ENCODE measurements around the gene LCE7A. TPM values are rescaled to one million over a fixed set of nuclear protein-coding genes. Genes with fewer than 3 reads are reported as not detected.

The LCE7A gene
- total RNA-seq, 1 experiment from 2014 or later = not detected

- WGBS (ENCODE audit: extremely low coverage, insufficient read length, low lambda C conversion rate) = no CpG with 5 or more reads among the region's 1 CpG
- Histone ChIP-seq H3K79me2 (ENCODE audit: insufficient read depth, low read length) (no peaks in the 10 kb centered on the region), H2BK15ac (ENCODE audit: low read depth, low read length) (no peak overlapping the region), H2BK12ac (ENCODE audit: insufficient read length, low read depth, low read length) (no peak overlapping the region), H4K8ac (replicated peaks; ENCODE audit: insufficient read length, low read depth, low read length) (no peak overlapping the region), H3K23me2 (ENCODE audit: insufficient read length, low read depth, low read length, poor library complexity, severe bottlenecking) (no peaks in the 10 kb centered on the region), H3K9ac (ENCODE audit: extremely low read depth, insufficient read length, low read length) (no peak overlapping the region), H2BK20ac (ENCODE audit: low read depth, low read length, poor library complexity, severe bottlenecking) (no peak overlapping the region), H3K14ac (ENCODE audit: insufficient read depth, low read length) (no peak overlapping the region), H2AK5ac (ENCODE audit: insufficient read length, low read length) (no peak overlapping the region), H2AFZ (ENCODE audit: low read length) (no peak overlapping the region), H4K91ac (ENCODE audit: insufficient read length, low read depth, low read length) (no peak overlapping the region), H2BK120ac (ENCODE audit: low read depth, low read length, poor library complexity, severe bottlenecking) (no peak overlapping the region), H3K23ac (ENCODE audit: insufficient read length, low read depth, low read length) (no peak overlapping the region), H4K5ac (ENCODE audit: insufficient read length, low read depth, low read length) (no peak overlapping the region), H3T11ph (ENCODE audit: low read length) (no peak overlapping the region), H3K18ac (ENCODE audit: insufficient read length, low read depth, low read length) (no peak overlapping the region), H3K4me1 (ENCODE audit: insufficient read depth, low read length) (no peaks in the 10 kb centered on the region), H4K20me1 (ENCODE audit: control insufficient read depth, insufficient read depth, insufficient read length) (no peaks in the 10 kb centered on the region), H3K4me2 (ENCODE audit: insufficient read depth, insufficient read length, low read length) (no peak overlapping the region), H3K56ac (ENCODE audit: insufficient read length, low read depth, low read length) (no peak overlapping the region), H2BK5ac (ENCODE audit: insufficient read length, low read length) (no peak overlapping the region), H3K27me3 (ENCODE audit: insufficient read depth, low read length) (no peaks in the 10 kb centered on the region), H3K4ac (ENCODE audit: low read depth, low read length) (no peak overlapping the region), H3K27ac (ENCODE audit: insufficient read length, low read depth, low read length) (no peak overlapping the region), H3K9me3 (ENCODE audit: control insufficient read depth, low read depth, low read length) (no peaks in the 10 kb centered on the region), H3K79me1 (ENCODE audit: insufficient read depth, low read depth, low read length, poor library complexity, severe bottlenecking) (no peaks in the 10 kb centered on the region)
- no peaks in the 10 kb centered on the region; the same call in none of the 2 replicates for H3K27me3 Mint-ChIP-seq (ENCODE audit: low read depth)
- no peak for DNase-seq
- no peak overlapping the region for H3K4me3 Mint-ChIP-seq
- H3K9me3 Mint-ChIP-seq = peaks cover 50 to 54% of the 10 kb centered on the region in 2 experiments
- H3K36me3 Mint-ChIP-seq (ENCODE audit: insufficient read depth in 1 of 3, low read depth in 3 of 3) = peaks cover 7 to 14% (median 8%) of the 10 kb centered on the region in 3 experiments; a peak in 5 of 7 replicates
- no peak overlapping the region for H3K27ac Mint-ChIP-seq
- TF ChIP-seq CTCF (conservative IDR thresholded peaks at IDR 0.05) = no peak
- H3K4me1 Mint-ChIP-seq = no peaks in the 10 kb centered on the region
These were observed 17.0 kb downstream of the LCE7A start for GRCh38 chr1:152876827-152877226.

All from H9 (cell line).